Neural progenitor cell (in vitro differentiated cells): ENCODE results near the gene NDFIP2.

Experiments
- CTCF ChIP-seq: fragments of 200-600 bp; sonication (generic); IDR thresholded peaks from 2 replicates; pipeline ENCODE4 v1.5.1; 2017; ENCODE audit warnings: antibody characterized with exemption, mild to moderate bottlenecking
- EZH2 ChIP-seq: fragments of 200-600 bp; sonication (generic); IDR thresholded peaks from 2 replicates; pipeline ENCODE4 v1.6.1; 2017; ENCODE audit warnings: antibody characterized with exemption, mild to moderate bottlenecking, moderate library complexity

- TF ChIP-seq CTCF: no peak
- TF ChIP-seq EZH2: no peak
These were observed 108.8 kb downstream of the NDFIP2 start for GRCh38 chr13:79589603-79590393.
